ENCODE measurements around the gene ARHGAP19. TPM values are rescaled to one million over a fixed set of nuclear protein-coding genes. Genes with fewer than 3 reads are reported as not detected.

The ARHGAP19 gene
- total RNA-seq, 2 experiments from 2014 or later: 48.3 to 50.4 TPM

DNA sequence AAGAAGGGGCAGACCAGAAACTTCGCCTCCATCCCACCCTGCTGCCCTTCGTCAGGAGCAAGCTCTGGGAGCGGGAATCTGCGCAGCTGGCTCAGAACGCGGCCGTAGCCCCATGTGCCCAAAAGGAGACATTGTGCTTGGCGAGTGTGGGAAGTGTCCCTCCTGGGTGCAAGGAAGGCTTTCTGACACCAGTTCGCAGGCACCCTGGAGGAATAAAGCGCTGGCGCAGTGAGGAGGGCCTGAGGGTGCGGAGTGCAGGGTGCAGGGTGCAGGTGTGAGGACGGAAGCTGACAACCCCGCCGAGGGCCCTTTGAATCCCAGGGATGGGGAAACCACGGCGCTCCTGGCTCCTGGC is 107.5 kb downstream of the ARHGAP19 start:
- Mint-ChIP-seq H3K9me3 (ENCODE audit: low read depth) (no peaks in the 10 kb centered on the region), H3K4me1 (peaks cover 10% of the 10 kb centered on the region), H3K36me3 (no peaks in the 10 kb centered on the region), H3K27ac (no peak overlapping the region), H3K27me3 (peaks cover 72% of the 10 kb centered on the region), H3K4me3 (no peak overlapping the region)
- DNase-seq (no peak), ATAC-seq (no peak)
- CTCF ChIA-PET: no interaction called here

DNA sequence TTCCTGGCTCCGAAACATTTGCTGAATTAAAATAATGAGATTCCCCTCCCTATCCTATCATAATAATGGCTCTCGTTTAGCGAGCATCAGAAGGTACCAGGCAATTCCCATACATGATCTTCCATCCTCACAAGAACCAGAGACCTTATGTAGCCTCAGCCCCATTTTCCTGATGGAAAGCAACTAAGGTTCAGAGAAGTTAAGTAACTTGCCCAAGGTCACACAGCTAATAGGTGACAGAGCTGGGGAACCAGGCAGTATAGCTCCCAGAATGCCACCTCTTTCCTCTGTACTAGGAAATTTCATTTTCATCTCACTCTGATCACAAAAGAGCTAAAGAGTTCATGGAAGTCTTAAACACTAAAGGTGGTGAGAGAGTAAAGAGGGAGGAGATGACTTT is 109.1 kb downstream of the ARHGAP19 start:
- DNase-seq: no peak
- peaks cover 3% of the 10 kb centered on the region for H3K4me1 Mint-ChIP-seq
- ATAC-seq: no peak
- no peaks in the 10 kb centered on the region for H3K9me3 Mint-ChIP-seq (ENCODE audit: low read depth)
- no peaks in the 10 kb centered on the region for H3K36me3 Mint-ChIP-seq
- H3K27ac Mint-ChIP-seq: no peak overlapping the region
- H3K27me3 Mint-ChIP-seq: peaks cover 62% of the 10 kb centered on the region
- CTCF ChIA-PET: interaction anchor here (1.5 to 1.7 kb wide), 2 partner anchors 13 to 27 kb away, joined by 4 to 6 read pairs; no protein-coding TSS in a partner anchor
- no peak overlapping the region for H3K4me3 Mint-ChIP-seq

DNA sequence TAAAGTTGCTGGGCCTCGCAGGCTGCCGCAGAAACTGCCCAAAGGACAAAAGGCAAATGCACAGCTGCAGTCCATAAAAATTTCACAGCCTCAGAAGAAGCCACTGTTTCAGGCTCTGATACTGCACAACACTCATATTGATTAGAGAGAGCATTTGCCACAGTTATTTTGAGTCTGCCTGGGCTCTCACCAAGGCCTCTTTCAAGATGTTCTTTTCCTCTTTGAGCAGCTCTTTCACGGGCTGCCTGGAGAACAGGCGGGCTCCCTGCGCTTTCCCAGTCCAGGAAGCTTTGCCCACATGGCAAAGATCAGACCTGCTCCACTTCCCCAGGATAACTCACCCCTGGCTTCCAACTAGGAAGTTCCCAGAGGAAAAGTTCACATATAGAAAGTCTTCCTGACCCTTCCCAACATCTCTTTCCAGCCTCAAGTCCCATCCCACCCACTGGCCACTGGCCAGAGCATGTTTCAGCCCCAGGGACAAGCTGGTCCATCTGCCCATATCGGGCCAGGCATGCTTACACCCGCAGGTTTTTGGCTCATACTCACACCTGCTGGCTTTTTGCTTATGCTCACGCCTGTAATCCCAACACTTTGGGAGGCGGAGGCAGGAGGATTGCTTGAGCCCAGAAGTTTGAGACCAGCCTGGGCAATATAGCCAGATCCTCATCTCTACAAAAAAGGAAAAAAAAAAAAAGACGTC is 110.0 kb downstream of the ARHGAP19 start:
- no peaks in the 10 kb centered on the region for H3K9me3 Mint-ChIP-seq (ENCODE audit: low read depth)
- H3K4me3 Mint-ChIP-seq: no peak overlapping the region
- H3K27ac Mint-ChIP-seq: no peak overlapping the region
- H3K27me3 Mint-ChIP-seq: peaks cover 56% of the 10 kb centered on the region
- no peak for ATAC-seq
- no peaks in the 10 kb centered on the region for H3K36me3 Mint-ChIP-seq
- CTCF ChIA-PET: interaction anchor here (1.5 kb wide), 1 partner anchor 28 kb away, joined by 4 read pairs; no protein-coding TSS in a partner anchor
- peaks cover 3% of the 10 kb centered on the region for H3K4me1 Mint-ChIP-seq
- no peak for DNase-seq

DNA sequence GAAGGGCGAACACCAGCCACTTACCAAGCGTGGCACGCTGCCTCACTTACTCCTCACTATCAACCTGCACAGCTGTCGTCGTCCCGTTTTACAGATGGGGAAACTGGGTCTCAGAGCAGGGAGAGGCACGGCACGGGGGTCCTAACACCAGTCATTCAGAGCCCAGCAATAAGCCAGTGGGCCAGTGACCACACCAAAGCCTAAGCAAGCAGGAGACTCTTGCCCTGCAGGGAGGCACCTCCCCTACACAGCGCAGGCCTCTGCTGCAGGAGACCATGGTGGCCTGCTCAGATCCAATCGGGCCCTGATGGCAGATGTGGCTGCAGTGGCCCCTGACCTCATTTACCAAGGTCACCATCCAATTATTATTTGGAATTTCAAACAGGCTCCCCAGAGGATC is 111.5 kb downstream of the ARHGAP19 start:
- H3K4me3 Mint-ChIP-seq: no peak overlapping the region
- no peaks in the 10 kb centered on the region for H3K36me3 Mint-ChIP-seq
- CTCF ChIA-PET: no interaction called here
- H3K4me1 Mint-ChIP-seq: peaks cover 2% of the 10 kb centered on the region
- H3K27ac Mint-ChIP-seq: no peak overlapping the region
- no peaks in the 10 kb centered on the region for H3K9me3 Mint-ChIP-seq (ENCODE audit: low read depth)
- peaks cover 41% of the 10 kb centered on the region for H3K27me3 Mint-ChIP-seq
- ATAC-seq: no peak
- no peak for DNase-seq

DNA sequence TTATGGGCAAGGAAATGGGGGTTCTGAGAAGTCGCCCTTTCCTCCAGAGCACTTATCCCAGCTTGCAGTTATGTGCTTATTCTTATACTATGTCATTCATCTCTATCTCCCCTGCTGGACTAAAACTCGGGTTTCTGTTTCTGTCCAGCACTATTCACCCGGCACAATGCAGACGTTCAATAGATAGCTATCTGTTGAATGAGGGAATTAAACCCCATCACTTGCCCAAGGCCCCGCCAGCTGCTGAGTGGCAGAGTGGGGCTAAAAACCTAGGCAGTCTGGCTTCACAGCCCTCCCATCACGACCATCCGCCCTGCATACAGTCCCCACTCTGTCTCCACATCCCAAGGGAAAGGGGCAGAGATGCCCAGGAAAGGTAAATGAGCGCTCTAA is 112.1 kb downstream of the ARHGAP19 start:
- Mint-ChIP-seq H3K36me3 (no peaks in the 10 kb centered on the region), H3K4me3 (no peak overlapping the region), H3K27me3 (peaks cover 39% of the 10 kb centered on the region), H3K27ac (no peak overlapping the region), H3K9me3 (ENCODE audit: low read depth) (no peaks in the 10 kb centered on the region), H3K4me1 (peaks cover 2% of the 10 kb centered on the region)
- no peak for ATAC-seq
- CTCF ChIA-PET: no interaction called here
- DNase-seq: no peak

DNA sequence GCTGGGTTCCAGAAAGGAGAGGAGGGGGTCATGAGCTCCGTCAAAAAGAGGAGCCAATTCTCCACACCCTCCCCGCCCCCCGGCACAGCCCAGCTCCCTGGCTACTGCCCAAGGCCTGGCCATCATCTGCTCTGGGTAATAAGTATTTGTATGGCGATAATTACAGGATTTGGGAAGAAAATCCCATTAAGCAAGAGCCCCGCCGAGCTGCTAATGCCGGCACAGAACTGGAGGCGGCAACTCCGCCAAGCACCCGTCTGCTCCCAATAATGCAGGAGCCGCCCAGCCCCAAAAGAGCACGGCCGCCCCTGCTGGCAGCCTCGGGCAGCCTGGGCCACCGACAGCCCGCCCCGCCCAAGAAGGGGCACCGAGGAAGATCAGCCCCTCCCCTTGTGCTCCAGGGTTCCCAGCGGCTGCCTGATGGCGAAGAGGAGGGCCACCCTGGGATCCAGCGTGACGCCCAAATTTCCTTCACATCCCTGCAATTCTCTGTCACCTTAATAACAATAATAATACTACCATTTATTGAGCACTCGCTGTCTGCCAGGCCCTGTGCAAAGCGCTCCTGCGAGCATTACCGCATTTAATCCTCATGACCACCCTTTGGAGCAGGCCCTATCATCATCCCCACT is 112.6 kb downstream of the ARHGAP19 start:
- CTCF ChIA-PET: interaction anchor here (0.6 to 1.0 kb wide), 2 partner anchors 98 to 288 kb away, joined by 3 to 4 read pairs; no protein-coding TSS in a partner anchor
- H3K4me1 Mint-ChIP-seq: no peaks in the 10 kb centered on the region
- peaks cover 36% of the 10 kb centered on the region for H3K27me3 Mint-ChIP-seq
- H3K27ac Mint-ChIP-seq: no peak overlapping the region
- no peaks in the 10 kb centered on the region for H3K36me3 Mint-ChIP-seq
- H3K9me3 Mint-ChIP-seq (ENCODE audit: low read depth): no peaks in the 10 kb centered on the region
- ATAC-seq: no peak
- no peak for DNase-seq
- no peak overlapping the region for H3K4me3 Mint-ChIP-seq

DNA sequence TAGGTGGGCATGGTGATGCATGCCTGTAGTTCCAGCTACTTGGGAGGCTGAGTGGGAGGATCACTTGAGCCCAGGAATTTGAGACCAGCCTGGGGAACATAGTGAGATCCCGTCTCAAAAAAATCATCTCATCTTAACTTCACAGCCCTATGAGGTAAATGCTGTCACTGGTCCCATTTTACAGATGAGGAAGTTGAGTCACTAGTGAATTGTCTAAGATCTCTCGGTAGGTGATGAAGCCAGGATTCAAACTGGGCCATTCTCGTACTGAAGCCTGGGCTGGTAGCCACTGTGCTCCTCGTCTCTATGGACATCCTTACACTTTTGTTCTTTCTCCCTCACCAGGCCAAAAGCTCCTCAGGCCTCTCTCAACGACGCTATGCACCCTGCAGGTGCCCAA is 113.1 kb downstream of the ARHGAP19 start:
- ATAC-seq: no peak

DNA sequence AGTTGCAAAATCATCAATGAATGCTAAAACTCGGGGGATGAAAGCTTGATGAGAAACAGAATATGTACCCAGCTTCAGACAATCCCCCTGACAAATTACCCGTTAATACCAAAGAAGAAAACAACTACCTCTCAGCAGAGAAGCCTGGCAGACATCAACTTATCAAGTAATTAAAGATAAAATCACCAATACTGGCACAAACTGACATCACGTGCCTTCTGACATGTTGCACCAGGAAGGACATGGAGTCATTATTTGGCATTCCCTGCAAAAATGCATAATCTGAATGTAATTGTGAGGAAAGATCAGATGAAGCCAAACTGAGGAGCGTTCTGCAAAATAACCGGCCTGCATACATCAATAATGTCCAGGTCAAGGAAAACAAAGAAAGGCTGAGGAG is 114.4 kb downstream of the ARHGAP19 start:
- ATAC-seq (no peak), DNase-seq (no peak)
- Mint-ChIP-seq H3K27me3 (peaks cover 19% of the 10 kb centered on the region), H3K36me3 (no peaks in the 10 kb centered on the region), H3K9me3 (ENCODE audit: low read depth) (no peaks in the 10 kb centered on the region), H3K27ac (no peak overlapping the region), H3K4me1 (no peaks in the 10 kb centered on the region), H3K4me3 (no peak overlapping the region)
- CTCF ChIA-PET: interaction anchor here (1.3 to 1.8 kb wide), 2 partner anchors 18 to 19 kb away, joined by 4 read pairs; no protein-coding TSS in a partner anchor

More for the DNA sequence above, 113.1 kb downstream of the ARHGAP19 start:
- peaks cover 31% of the 10 kb centered on the region for H3K27me3 Mint-ChIP-seq
- CTCF ChIA-PET: interaction anchor here (0.6 to 1.3 kb wide), 3 partner anchors 17 to 288 kb away, joined by 3 to 4 read pairs (median 4); no protein-coding TSS in a partner anchor
- H3K27ac Mint-ChIP-seq: no peak overlapping the region
- H3K36me3 Mint-ChIP-seq: no peaks in the 10 kb centered on the region
- H3K4me3 Mint-ChIP-seq: no peak overlapping the region
- DNase-seq: no peak
- H3K9me3 Mint-ChIP-seq (ENCODE audit: low read depth): no peaks in the 10 kb centered on the region
- H3K4me1 Mint-ChIP-seq: no peaks in the 10 kb centered on the region

DNA sequence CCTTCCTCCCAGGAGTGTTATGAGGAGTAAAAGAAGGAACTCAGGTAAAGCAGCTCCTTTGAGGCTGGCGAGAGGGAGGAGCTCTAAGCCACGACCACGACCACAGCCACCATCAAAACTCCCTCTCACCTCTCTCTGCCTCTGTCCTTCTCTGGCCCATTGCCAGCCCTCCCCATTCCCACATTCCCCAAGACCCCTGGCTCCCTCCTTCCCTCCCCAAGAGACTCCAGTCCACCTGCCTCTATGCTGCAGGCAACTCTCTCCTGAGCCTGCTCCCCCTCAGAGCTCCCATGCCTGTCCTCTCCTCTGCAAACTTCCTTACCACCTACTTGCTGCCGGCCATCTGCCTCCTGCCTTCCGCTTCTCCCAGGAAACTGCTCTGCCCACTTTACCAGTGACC is 116.2 kb downstream of the ARHGAP19 start:
- no peak overlapping the region for H3K4me3 Mint-ChIP-seq
- ATAC-seq: no peak
- no peaks in the 10 kb centered on the region for H3K4me1 Mint-ChIP-seq
- no peak overlapping the region for H3K27ac Mint-ChIP-seq
- DNase-seq: no peak
- H3K36me3 Mint-ChIP-seq: no peaks in the 10 kb centered on the region
- CTCF ChIA-PET: interaction anchor here (1.2 to 1.8 kb wide), 2 partner anchors 20 to 50 kb away, joined by 4 to 5 read pairs; no protein-coding TSS in a partner anchor
- peaks cover 18% of the 10 kb centered on the region for H3K27me3 Mint-ChIP-seq
- H3K9me3 Mint-ChIP-seq (ENCODE audit: low read depth): no peaks in the 10 kb centered on the region

DNA sequence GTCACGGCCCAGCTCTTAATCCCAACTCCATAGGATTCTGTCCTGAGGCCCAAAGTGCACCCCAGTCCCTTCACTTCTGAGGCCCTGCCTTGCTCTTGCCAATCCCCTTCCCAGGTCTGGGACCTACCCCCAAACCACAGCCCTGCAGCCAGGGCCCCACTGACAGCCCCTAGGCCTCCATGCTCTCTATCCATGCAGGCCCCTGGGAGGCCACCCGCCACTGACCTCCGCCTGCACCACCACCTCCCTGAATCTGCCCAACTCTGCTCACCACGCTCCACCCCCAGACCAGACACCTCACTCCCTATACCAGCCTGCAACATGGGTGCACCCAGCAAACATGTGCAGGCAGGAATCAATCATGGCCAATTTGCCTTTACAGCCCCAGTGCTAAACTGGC is 116.9 kb downstream of the ARHGAP19 start:
- DNase-seq (no peak), ATAC-seq (no peak)
- H3K27me3 Mint-ChIP-seq: peaks cover 17% of the 10 kb centered on the region
- no peaks in the 10 kb centered on the region for H3K9me3 Mint-ChIP-seq (ENCODE audit: low read depth)
- CTCF ChIA-PET: no interaction called here
- no peak overlapping the region for H3K27ac Mint-ChIP-seq
- no peaks in the 10 kb centered on the region for H3K36me3 Mint-ChIP-seq
- no peak overlapping the region for H3K4me3 Mint-ChIP-seq
- H3K4me1 Mint-ChIP-seq: no peaks in the 10 kb centered on the region

DNA sequence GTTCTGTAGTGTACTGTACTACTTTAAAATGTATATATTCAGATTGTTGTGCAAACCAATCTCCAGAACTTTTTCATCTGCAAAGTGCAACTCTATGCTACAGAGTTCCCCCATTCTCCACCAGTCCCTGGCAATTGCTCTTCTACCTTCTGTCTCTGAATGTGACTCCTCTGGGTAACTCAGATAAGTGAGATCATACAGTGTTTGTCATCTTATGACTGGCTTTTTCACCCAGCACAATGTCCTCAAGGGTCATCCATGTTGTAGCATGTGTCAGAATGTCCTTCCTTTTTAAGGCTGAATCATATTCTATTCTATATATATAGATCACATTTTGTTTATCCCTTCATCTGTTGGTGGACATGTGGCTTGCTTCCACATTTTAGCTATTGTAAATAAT is 117.5 kb downstream of the ARHGAP19 start:
- Mint-ChIP-seq H3K36me3 (no peaks in the 10 kb centered on the region), H3K9me3 (ENCODE audit: low read depth) (no peaks in the 10 kb centered on the region), H3K27ac (no peak overlapping the region), H3K4me1 (no peaks in the 10 kb centered on the region), H3K4me3 (no peak overlapping the region), H3K27me3 (peaks cover 13% of the 10 kb centered on the region)
- no peak for ATAC-seq
- CTCF ChIA-PET: no interaction called here
- DNase-seq: no peak

DNA sequence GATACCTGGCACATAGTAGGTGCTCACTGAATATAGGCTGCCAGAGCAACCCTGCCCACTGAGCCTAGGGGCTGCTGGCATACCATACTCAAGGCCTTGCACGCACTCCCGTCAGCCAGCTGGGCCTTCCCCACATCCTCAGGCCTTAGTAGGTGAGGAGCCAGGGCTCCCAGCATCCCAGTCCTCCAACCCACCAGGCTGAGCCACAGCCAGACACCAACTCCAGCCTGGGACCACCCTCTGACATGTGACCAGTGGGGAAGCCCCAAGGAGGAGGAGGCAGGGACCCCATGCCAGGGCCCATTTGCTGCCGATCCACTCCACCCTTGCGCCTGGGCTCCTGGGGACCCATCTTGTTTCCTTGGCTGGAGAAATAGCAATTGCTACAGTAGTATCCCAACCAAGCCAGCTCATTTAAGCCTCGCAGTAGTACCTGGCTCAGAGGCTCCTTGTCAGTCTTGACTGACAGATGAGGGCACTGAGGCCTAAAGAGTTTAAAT is 118.1 kb downstream of the ARHGAP19 start:
- Mint-ChIP-seq H3K27ac (no peak overlapping the region), H3K9me3 (ENCODE audit: low read depth) (no peaks in the 10 kb centered on the region), H3K36me3 (no peaks in the 10 kb centered on the region), H3K4me1 (no peaks in the 10 kb centered on the region), H3K27me3 (peaks cover 17% of the 10 kb centered on the region), H3K4me3 (no peak overlapping the region)
- CTCF ChIA-PET: interaction anchor here (1.2 kb wide), 1 partner anchor 158 kb away, joined by 3 read pairs; no protein-coding TSS in a partner anchor
- no peak for DNase-seq
- ATAC-seq: no peak

DNA sequence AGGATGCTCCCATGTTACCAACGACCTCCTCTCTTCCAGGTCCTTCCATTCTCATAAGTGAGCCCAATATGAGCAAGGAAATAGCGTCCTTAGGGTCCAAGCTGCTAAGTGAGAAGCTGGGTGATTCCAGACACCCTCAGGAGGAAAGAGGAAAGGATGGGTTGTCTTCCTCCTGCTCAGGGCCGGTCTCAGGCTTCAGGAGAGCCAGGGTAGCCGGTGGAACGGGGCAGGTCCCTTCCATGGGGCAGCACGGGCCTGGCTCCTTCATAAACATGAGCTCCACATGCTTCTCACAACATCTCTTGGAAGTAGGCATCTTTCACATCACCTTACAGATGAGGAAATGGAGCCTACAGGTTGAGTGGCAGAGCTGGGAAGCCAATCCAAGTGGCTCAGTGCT is 119.4 kb downstream of the ARHGAP19 start:
- no peak for ATAC-seq
- CTCF ChIA-PET: interaction anchor here (0.7 to 1.1 kb wide), 3 partner anchors 23 to 136 kb away, joined by 3 to 4 read pairs (median 3); no protein-coding TSS in a partner anchor
- no peaks in the 10 kb centered on the region for H3K36me3 Mint-ChIP-seq
- no peaks in the 10 kb centered on the region for H3K4me1 Mint-ChIP-seq
- no peak overlapping the region for H3K4me3 Mint-ChIP-seq
- no peaks in the 10 kb centered on the region for H3K9me3 Mint-ChIP-seq (ENCODE audit: low read depth)
- no peak for DNase-seq
- H3K27me3 Mint-ChIP-seq: peaks cover 24% of the 10 kb centered on the region
- no peak overlapping the region for H3K27ac Mint-ChIP-seq
